ENCODE results near the gene PBXIP1. TPM values are rescaled to one million over a fixed set of nuclear protein-coding genes. Genes with fewer than 3 reads are reported as not detected.

PBXIP1 gene
- total and polyA plus RNA-seq, 7 experiments from 2014 or later, result 107 to 390 (median 355) TPM

DNA sequence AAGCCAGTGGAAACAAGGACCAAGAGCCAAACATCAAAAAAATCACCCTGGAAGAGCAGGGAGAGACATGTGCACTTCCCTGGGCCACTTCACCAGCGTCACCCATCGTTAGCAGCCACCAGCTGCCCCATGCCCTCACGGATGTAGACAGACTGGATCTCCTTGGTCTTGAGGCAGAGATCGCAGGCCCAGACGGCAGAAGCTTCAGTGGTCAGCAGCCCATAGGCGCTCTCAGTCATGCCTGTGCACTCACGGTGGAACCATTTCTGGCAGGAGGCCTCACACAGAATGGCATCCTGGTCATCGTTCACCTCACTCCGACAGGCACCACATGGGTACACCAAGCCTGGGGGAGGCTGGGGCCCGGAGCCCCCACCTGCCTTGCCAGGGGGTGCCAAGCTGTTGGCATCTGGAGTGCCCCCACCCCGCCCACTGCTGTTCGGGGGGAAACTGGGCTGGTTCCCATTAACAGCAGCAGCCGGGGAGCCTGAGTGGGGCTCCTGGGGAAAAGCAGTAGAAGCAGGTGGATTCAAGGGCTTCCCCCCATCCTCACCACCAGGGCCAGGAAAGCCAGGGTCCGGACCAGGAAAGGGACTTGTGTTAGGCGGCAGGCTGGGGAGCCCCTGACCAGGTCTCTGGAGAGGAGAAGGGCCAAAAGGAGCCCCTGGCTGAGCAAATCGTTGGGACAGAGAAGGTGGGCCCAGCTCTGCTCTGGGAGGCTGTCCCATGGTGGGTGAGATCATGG is 3.0 kb upstream of the PBXIP1 start:
- peak overlapping the region in 7 of 9 donors; percentile 20 to 100 (median 83) for H3K27ac Mint-ChIP-seq
- no peaks in the 10 kb centered on the region for H3K27me3 Mint-ChIP-seq
- peaks cover 0 to 17% (median 3%) of the 10 kb centered on the region in 5 donors for H3K36me3 Mint-ChIP-seq
- CTCF ChIA-PET, result no interaction called here
- H3K4me1 ChIP-seq (ENCODE audit: control insufficient read depth in 2 of 2, insufficient read depth in 2 of 2, low read length in 2 of 2), result peaks cover 35 to 40% of the 10 kb centered on the region in 2 donors
- intact Hi-C loops (cut with micrococcal nuclease), result loop anchor here (5.0 to 10.0 kb wide), 5 partner anchors 103 to 994 kb away; partner anchors contain the start of genes ADAR (in 1 of the 2), CREB3L4 (in 1 of the 2), EFNA4 (in 1 of the 2) and IL6R (in 1 of the 2)
- ATAC-seq (no peak), DNase-seq (no peak)
- peak overlapping the region; percentile 14 for H3K27ac ChIP-seq (ENCODE audit: low read depth, low read length)
- H3K27me3 ChIP-seq (ENCODE audit: control insufficient read depth in 2 of 2, insufficient read depth in 2 of 2, low read length in 2 of 2), result no peaks in the 10 kb centered on the region
- no peak overlapping the region for H3K4me3 ChIP-seq (ENCODE audit: low read length)
- H3K9me3 ChIP-seq (ENCODE audit: control insufficient read depth in 2 of 3, low read length in 3 of 3), result no peaks in the 10 kb centered on the region
- peaks cover 0 to 4% (median 0%) of the 10 kb centered on the region in 11 donors for H3K9me3 Mint-ChIP-seq
- peaks cover 36 to 77% (median 68%) of the 10 kb centered on the region in 7 donors for H3K4me1 Mint-ChIP-seq
- peak overlapping the region in 4 of 10 donors; percentile 33 to 91 (median 48) for H3K4me3 Mint-ChIP-seq
- H3K36me3 ChIP-seq (ENCODE audit: control insufficient read depth in 2 of 3, insufficient read depth in 3 of 3, low read length in 3 of 3), result peaks cover 0 to 36% (median 4%) of the 10 kb centered on the region in 3 experiments
- POLR2A ChIA-PET, result interaction anchor here (1.3 to 13.7 kb wide), 4 partner anchors 15 to 55 kb away, joined by 6 to 160 read pairs (median 74); partner anchors contain the start of genes CKS1B, FLAD1 and SHC1

DNA sequence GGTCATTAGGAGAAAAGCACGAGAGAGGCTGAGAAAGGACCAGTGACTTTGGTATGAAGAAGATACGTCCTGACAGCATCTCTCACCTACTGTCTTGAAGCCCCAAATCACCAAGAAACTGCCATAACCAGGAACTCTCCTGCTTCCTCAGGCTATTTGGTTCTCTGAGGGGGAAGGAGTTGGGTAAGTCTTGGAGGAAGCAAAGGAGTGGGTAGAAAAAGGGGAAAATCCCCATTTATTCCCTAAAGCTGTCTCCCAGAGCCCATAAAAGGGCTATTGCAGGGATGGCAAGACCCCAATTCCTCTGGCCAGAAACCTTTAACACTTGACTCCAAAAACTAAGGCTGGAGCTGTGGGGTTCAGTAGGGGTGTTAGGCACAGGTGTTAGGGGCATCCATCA is 2.1 kb upstream of the PBXIP1 start:
- H3K4me3 Mint-ChIP-seq, result peak overlapping the region in 2 of 10 donors; percentile 35 to 56
- peak overlapping the region in 8 of 9 donors; percentile 50 to 100 (median 90) for H3K27ac Mint-ChIP-seq
- Histone ChIP-seq H3K4me3 (ENCODE audit: low read length) (no peak overlapping the region), H3K9me3 (ENCODE audit: control insufficient read depth in 2 of 3, low read length in 3 of 3) (no peaks in the 10 kb centered on the region), H3K27ac (ENCODE audit: low read depth, low read length) (peak overlapping the region; percentile 96), H3K27me3 (ENCODE audit: control insufficient read depth in 2 of 2, insufficient read depth in 2 of 2, low read length in 2 of 2) (no peaks in the 10 kb centered on the region), H3K36me3 (ENCODE audit: control insufficient read depth in 2 of 3, insufficient read depth in 3 of 3, low read length in 3 of 3) (peaks cover 0 to 31% (median 0%) of the 10 kb centered on the region in 3 experiments), H3K4me1 (ENCODE audit: control insufficient read depth in 2 of 2, insufficient read depth in 2 of 2, low read length in 2 of 2) (peaks cover 42 to 43% of the 10 kb centered on the region in 2 donors)
- peaks cover 0 to 4% (median 0%) of the 10 kb centered on the region in 11 donors for H3K9me3 Mint-ChIP-seq
- POLR2A ChIA-PET, result interaction anchor here (0.6 to 13.7 kb wide), 5 partner anchors 16 to 56 kb away, joined by 3 to 160 read pairs (median 6); partner anchors contain the start of genes CKS1B, PMVK and SHC1
- CTCF ChIA-PET, result no interaction called here
- peaks cover 41 to 79% (median 68%) of the 10 kb centered on the region in 7 donors for H3K4me1 Mint-ChIP-seq
- DNase-seq, result no peak
- intact Hi-C loops (cut with micrococcal nuclease), result loop anchor here (5.0 to 10.0 kb wide), 5 partner anchors 104 to 993 kb away; partner anchors contain the start of genes ADAR (in 1 of the 2), CREB3L4 (in 1 of the 2), EFNA4 (in 1 of the 2) and IL6R (in 1 of the 2)
- ATAC-seq, result no peak
- no peaks in the 10 kb centered on the region for H3K27me3 Mint-ChIP-seq
- peaks cover 0 to 17% (median 0%) of the 10 kb centered on the region in 5 donors for H3K36me3 Mint-ChIP-seq

GRCh38 chr1:154957091-154957657 is 1.3 kb upstream of the PBXIP1 start:
- Mint-ChIP-seq H3K36me3 (peaks cover 0 to 17% (median 0%) of the 10 kb centered on the region in 5 donors), H3K27ac (peak overlapping the region; percentile 82 to 100 (median 99)), H3K9me3 (peaks cover 0 to 4% (median 0%) of the 10 kb centered on the region in 11 donors), H3K4me1 (peaks cover 50 to 79% (median 70%) of the 10 kb centered on the region in 7 donors), H3K4me3 (peak overlapping the region in 4 of 10 donors; percentile 16 to 99 (median 76)), H3K27me3 (no peaks in the 10 kb centered on the region)
- intact Hi-C loops (cut with micrococcal nuclease), result loop anchor here (5.0 to 10.0 kb wide), 5 partner anchors 105 to 992 kb away; partner anchors contain the start of genes ADAR (in 1 of the 2), CREB3L4 (in 1 of the 2), EFNA4 (in 1 of the 2) and IL6R (in 1 of the 2)
- no peaks in the 10 kb centered on the region for H3K9me3 ChIP-seq (ENCODE audit: control insufficient read depth in 2 of 3, low read length in 3 of 3)
- DNase-seq (no peak), ATAC-seq (no peak)
- ChIA-PET POLR2A (interaction anchor here (0.7 to 13.7 kb wide), 8 partner anchors 7 to 399 kb away, joined by 3 to 160 read pairs (median 16); partner anchors contain the start of genes CKS1B, PMVK and SHC1), CTCF (interaction anchor here (1.0 to 9.3 kb wide), 3 partner anchors 44 to 59 kb away, joined by 3 to 101 read pairs (median 9); no protein-coding TSS in a partner anchor)
- H3K27me3 ChIP-seq (ENCODE audit: control insufficient read depth in 2 of 2, insufficient read depth in 2 of 2, low read length in 2 of 2), result no peaks in the 10 kb centered on the region
- H3K4me1 ChIP-seq (ENCODE audit: control insufficient read depth in 2 of 2, insufficient read depth in 2 of 2, low read length in 2 of 2), result peaks cover 43 to 44% of the 10 kb centered on the region in 2 donors
- peak overlapping the region; percentile 96 for H3K27ac ChIP-seq (ENCODE audit: low read depth, low read length)
- peaks cover 0 to 31% (median 0%) of the 10 kb centered on the region in 3 experiments for H3K36me3 ChIP-seq (ENCODE audit: control insufficient read depth in 2 of 3, insufficient read depth in 3 of 3, low read length in 3 of 3)
- H3K4me3 ChIP-seq (ENCODE audit: low read length), result no peak overlapping the region

DNA sequence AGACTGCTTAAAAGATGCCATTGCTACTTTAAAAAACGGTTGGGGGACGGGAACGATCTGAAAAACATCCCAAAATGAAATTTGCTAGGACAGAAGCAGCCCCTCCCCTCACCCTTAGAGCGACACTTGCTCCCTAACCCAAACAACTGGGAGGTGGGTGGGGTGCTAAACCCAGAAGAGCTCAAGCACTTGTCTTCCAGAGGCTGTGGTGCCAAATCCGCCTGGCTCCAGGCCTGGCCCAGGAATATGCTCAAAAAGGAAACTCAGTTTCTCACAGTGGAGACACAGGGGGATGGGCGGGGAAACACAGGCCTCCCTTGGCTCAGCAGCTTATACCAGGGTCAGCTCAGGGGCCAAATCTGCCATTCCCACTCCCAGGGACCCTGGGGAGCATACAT is 644 bp upstream of the PBXIP1 start:
- ChIA-PET CTCF (interaction anchor here (1.0 to 9.3 kb wide), 7 partner anchors 20 to 216 kb away, joined by 3 to 101 read pairs (median 9); partner anchors contain the start of genes KRTCAP2 and PMVK), POLR2A (interaction anchor here (0.7 to 13.7 kb wide), 17 partner anchors 8 to 399 kb away, joined by 3 to 160 read pairs (median 6); partner anchors contain the start of genes CKS1B, FLAD1, PMVK and SHC1)
- intact Hi-C loops (cut with micrococcal nuclease), result loop anchor here (1.0 to 10.0 kb wide), 7 partner anchors 27 to 992 kb away; partner anchors contain the start of genes ADAR (in 1 of the 2), CREB3L4 (in 1 of the 2), EFNA4 (in 1 of the 2) and FLAD1 (in 1 of the 2)
- H3K4me1 Mint-ChIP-seq, result peaks cover 56 to 84% (median 74%) of the 10 kb centered on the region in 7 donors
- peaks cover 0 to 29% (median 0%) of the 10 kb centered on the region in 3 experiments for H3K36me3 ChIP-seq (ENCODE audit: control insufficient read depth in 2 of 3, insufficient read depth in 3 of 3, low read length in 3 of 3)
- peak overlapping the region; percentile 92 for H3K4me3 ChIP-seq (ENCODE audit: low read length)
- DNase-seq (no peak), ATAC-seq (no peak)
- peaks cover 0 to 4% (median 0%) of the 10 kb centered on the region in 11 donors for H3K9me3 Mint-ChIP-seq
- peak overlapping the region; percentile 97 to 100 (median 99) for H3K27ac Mint-ChIP-seq
- no peaks in the 10 kb centered on the region for H3K9me3 ChIP-seq (ENCODE audit: control insufficient read depth in 2 of 3, low read length in 3 of 3)
- peak overlapping the region; percentile 96 for H3K27ac ChIP-seq (ENCODE audit: low read depth, low read length)
- H3K27me3 Mint-ChIP-seq, result no peaks in the 10 kb centered on the region
- peaks cover 0 to 20% (median 0%) of the 10 kb centered on the region in 5 donors for H3K36me3 Mint-ChIP-seq
- H3K4me3 Mint-ChIP-seq, result peak overlapping the region; percentile 92 to 99 (median 98)
- H3K27me3 ChIP-seq (ENCODE audit: control insufficient read depth in 2 of 2, insufficient read depth in 2 of 2, low read length in 2 of 2), result no peaks in the 10 kb centered on the region
- peaks cover 47 to 48% of the 10 kb centered on the region in 2 donors for H3K4me1 ChIP-seq (ENCODE audit: control insufficient read depth in 2 of 2, insufficient read depth in 2 of 2, low read length in 2 of 2)

GRCh38 chr1:154955039-154955717 is 721 bp downstream of the PBXIP1 start:
- CTCF ChIA-PET, result interaction anchor here (0.6 to 9.3 kb wide), 19 partner anchors 17 to 1258 kb away, joined by 3 to 101 read pairs (median 5); partner anchors contain the start of genes EFNA4, KRTCAP2, PMF1 and PMVK
- DNase-seq (peak; percentile 61 to 99 (median 95)), ATAC-seq (peak; percentile 89)
- intact Hi-C loops (cut with micrococcal nuclease), result loop anchor here (1.0 to 10.0 kb wide), 13 partner anchors 18 to 990 kb away; partner anchors contain the start of genes CKS1B (in 2 of the 2), UBE2Q1 (in 2 of the 2), ADAR (in 1 of the 2) and CREB3L4 (in 1 of the 2)
- H3K4me1 Mint-ChIP-seq, result peaks cover 59 to 86% (median 77%) of the 10 kb centered on the region in 7 donors
- Histone ChIP-seq H3K4me1 (ENCODE audit: control insufficient read depth in 2 of 2, insufficient read depth in 2 of 2, low read length in 2 of 2) (peaks cover 55 to 56% of the 10 kb centered on the region in 2 donors), H3K4me3 (ENCODE audit: low read length) (peak overlapping the region; percentile 92), H3K27ac (ENCODE audit: low read depth, low read length) (peak overlapping the region; percentile 96), H3K36me3 (ENCODE audit: control insufficient read depth in 2 of 3, insufficient read depth in 3 of 3, low read length in 3 of 3) (peaks cover 8 to 38% (median 9%) of the 10 kb centered on the region in 3 experiments), H3K27me3 (ENCODE audit: control insufficient read depth in 2 of 2, insufficient read depth in 2 of 2, low read length in 2 of 2) (no peaks in the 10 kb centered on the region), H3K9me3 (ENCODE audit: control insufficient read depth in 2 of 3, low read length in 3 of 3) (no peaks in the 10 kb centered on the region)
- H3K36me3 Mint-ChIP-seq, result peaks cover 4 to 27% (median 6%) of the 10 kb centered on the region in 5 donors
- peak overlapping the region; percentile 97 to 100 (median 99) for H3K27ac Mint-ChIP-seq
- peak overlapping the region; percentile 92 to 99 (median 98) for H3K4me3 Mint-ChIP-seq
- H3K27me3 Mint-ChIP-seq, result no peaks in the 10 kb centered on the region
- H3K9me3 Mint-ChIP-seq, result peaks cover 0 to 4% (median 0%) of the 10 kb centered on the region in 11 donors
- POLR2A ChIA-PET, result interaction anchor here (0.6 to 13.7 kb wide), 26 partner anchors 9 to 570 kb away, joined by 3 to 160 read pairs (median 5); partner anchors contain the start of genes CKS1B, FLAD1, KRTCAP2 and PMVK
